HEK293 (cell line): ENCODE results near the gene NOVA2.

ENCODE experiments used
- CTCF ChIA-PET: fragments of 350-600 bp; formaldehyde crosslinking; extraction: SDS; loops from one replicate; lab custom pipeline; 2021; ENCODE audit warnings: antibody characterized with exemption; lab: Yijun Ruan, JAX
- POLR2A ChIA-PET: fragments of 300-600 bp; formaldehyde crosslinking; extraction: SDS; loops from one replicate; lab custom pipeline; 2020; ENCODE audit warnings: antibody characterized with exemption, inconsistent platforms; lab: Yijun Ruan, JAX
- H3K27ac ChIP-seq: fragments of 200-500 bp; sonication (Bioruptor generic); 2 replicates; pipeline ENCODE4 v1.5.1; 2014; ENCODE audit warnings: low read depth, low read length, control low read depth, inconsistent platforms; ENCODE audit errors: extremely low read depth
- H3K36me3 ChIP-seq, 2 experiments: fragments of 200-500 bp in 1 of 2; sonication (Bioruptor generic) in 1 of 2; 1 replicate in 1 of 2; 2 replicates in 1 of 2; pipeline ENCODE4 v1.5.1; 2014 to 2017; ENCODE audit warnings: inconsistent platforms in 2 of 2, low read length in 2 of 2; ENCODE audit not compliant: control insufficient read depth in 2 of 2, insufficient read depth in 1 of 2
- H3K4me1 ChIP-seq: fragments of 200-500 bp; sonication (Bioruptor generic); 2 replicates; pipeline ENCODE4 v1.5.1; 2014; ENCODE audit warnings: mild to moderate bottlenecking, low read length, inconsistent platforms; ENCODE audit not compliant: control insufficient read depth, insufficient read depth
- H3K4me3 ChIP-seq: 2 replicates; pipeline ENCODE4 v1.5.1; 2011; ENCODE audit warnings: low read depth, mild to moderate bottlenecking, control low read depth, low read length, moderate library complexity
- H3K9me3 ChIP-seq: fragments of 200-500 bp; sonication (Bioruptor generic); 2 replicates; pipeline ENCODE4 v1.5.1; 2014; ENCODE audit warnings: low read depth, low read length, inconsistent platforms; ENCODE audit not compliant: control insufficient read depth, insufficient read depth
- HOXD13 ChIP-seq: sonication (generic); formaldehyde crosslinking; IDR thresholded peaks from 2 replicates; pipeline ENCODE4 v1.8.0; 2022; ENCODE audit warnings: missing genetic modification reagents, borderline replicate concordance
- IKZF3 ChIP-seq: fragments of 450-650 bp; IDR thresholded peaks from 2 replicates; pipeline ENCODE4 v1.5.0; 2018; ENCODE audit warnings: missing biosample characterization, mild to moderate bottlenecking, missing genetic modification characterization, moderate library complexity
- KLF16 ChIP-seq: fragments of 450-650 bp; formaldehyde crosslinking; IDR thresholded peaks from 2 replicates; pipeline ENCODE4 v1.5.1; 2017; ENCODE audit warnings: missing biosample characterization, missing genetic modification characterization
- KLF8 ChIP-seq: fragments of 450-650 bp; formaldehyde crosslinking; IDR thresholded peaks from 2 replicates; pipeline ENCODE4 v1.5.1; 2016; ENCODE audit warnings: missing biosample characterization, missing genetic modification characterization
- KLF9 ChIP-seq: fragments of 450-650 bp; formaldehyde crosslinking; IDR thresholded peaks from 2 replicates; pipeline ENCODE4 v1.5.1; 2016; ENCODE audit warnings: missing biosample characterization, missing genetic modification characterization, low read depth
- PRDM10 ChIP-seq: fragments of 450-650 bp; formaldehyde crosslinking; IDR thresholded peaks from 2 replicates; pipeline ENCODE4 v1.5.1; 2016; ENCODE audit warnings: missing biosample characterization, missing genetic modification characterization
- SCRT1 ChIP-seq: fragments of 450-650 bp; formaldehyde crosslinking; IDR thresholded peaks from 2 replicates; pipeline ENCODE4 v1.5.1; 2016; ENCODE audit warnings: missing biosample characterization, missing genetic modification characterization, borderline replicate concordance
- SP2 ChIP-seq: fragments of 450-650 bp; formaldehyde crosslinking; IDR thresholded peaks from 2 replicates; pipeline ENCODE4 v1.5.1; 2016; ENCODE audit warnings: missing biosample characterization, missing genetic modification characterization
- WT1 ChIP-seq: fragments of 450-650 bp; formaldehyde crosslinking; IDR thresholded peaks from 2 replicates; pipeline ENCODE4 v1.5.1; 2016; ENCODE audit warnings: missing biosample characterization, missing genetic modification characterization
- ZBTB20 ChIP-seq: fragments of 450-650 bp; formaldehyde crosslinking; IDR thresholded peaks from 2 replicates; pipeline ENCODE4 v1.5.1; 2016; ENCODE audit warnings: missing biosample characterization, missing genetic modification characterization
- ZBTB48 ChIP-seq: fragments of 450-650 bp; formaldehyde crosslinking; IDR thresholded peaks from 2 replicates; pipeline ENCODE4 v1.5.1; 2016; ENCODE audit warnings: missing biosample characterization, missing genetic modification characterization
- ZBTB49 ChIP-seq: fragments of 450-650 bp; formaldehyde crosslinking; IDR thresholded peaks from 2 replicates; pipeline ENCODE4 v1.5.1; 2016; ENCODE audit warnings: missing biosample characterization, missing genetic modification characterization, low read depth
- ZEB2 ChIP-seq: fragments of 450-650 bp; formaldehyde crosslinking; IDR thresholded peaks from 2 replicates; pipeline ENCODE4 v1.5.1; 2016; ENCODE audit warnings: missing biosample characterization, missing genetic modification characterization
- ZFP3 ChIP-seq: fragments of 450-650 bp; formaldehyde crosslinking; IDR thresholded peaks from 2 replicates; pipeline ENCODE4 v1.5.1; 2016; ENCODE audit warnings: low read depth, missing biosample characterization, missing genetic modification characterization
- ZFP41 ChIP-seq: fragments of 450-650 bp; formaldehyde crosslinking; IDR thresholded peaks from 2 replicates; pipeline ENCODE4 v1.5.1; 2016; ENCODE audit warnings: missing biosample characterization, missing genetic modification characterization, borderline replicate concordance
- ZFP69B ChIP-seq: fragments of 450-650 bp; formaldehyde crosslinking; IDR thresholded peaks from 2 replicates; pipeline ENCODE4 v1.5.1; 2016; ENCODE audit warnings: missing biosample characterization, missing genetic modification characterization
- ZNF112 ChIP-seq: fragments of 450-650 bp; formaldehyde crosslinking; IDR thresholded peaks from 2 replicates; pipeline ENCODE4 v1.5.0; 2017; ENCODE audit warnings: missing biosample characterization, missing genetic modification characterization
- ZNF16 ChIP-seq: fragments of 450-650 bp; formaldehyde crosslinking; IDR thresholded peaks from 2 replicates; pipeline ENCODE4 v1.5.1; 2016; ENCODE audit warnings: low read depth, missing biosample characterization, missing genetic modification characterization
- ZNF221 ChIP-seq: fragments of 450-650 bp; formaldehyde crosslinking; IDR thresholded peaks from 2 replicates; pipeline ENCODE4 v1.5.1; 2017; ENCODE audit warnings: missing biosample characterization, missing genetic modification characterization, borderline replicate concordance
- ZNF24 ChIP-seq: fragments of 450-650 bp; formaldehyde crosslinking; IDR thresholded peaks from 2 replicates; pipeline ENCODE4 v1.5.1; 2016; ENCODE audit warnings: missing biosample characterization, missing genetic modification characterization
- ZNF26 ChIP-seq: fragments of 450-650 bp; formaldehyde crosslinking; IDR thresholded peaks from 2 replicates; pipeline ENCODE4 v1.5.1; 2016; ENCODE audit warnings: missing biosample characterization, missing genetic modification characterization
- ZNF324 ChIP-seq: fragments of 450-650 bp; formaldehyde crosslinking; IDR thresholded peaks from 2 replicates; pipeline ENCODE4 v1.5.1; 2016; ENCODE audit warnings: missing biosample characterization, missing genetic modification characterization
- ZNF596 ChIP-seq: fragments of 450-650 bp; IDR thresholded peaks from 2 replicates; pipeline ENCODE4 v1.5.0; 2018; ENCODE audit warnings: missing biosample characterization, mild to moderate bottlenecking, missing genetic modification characterization, moderate library complexity
- ZNF600 ChIP-seq: fragments of 450-650 bp; formaldehyde crosslinking; IDR thresholded peaks from 2 replicates; pipeline ENCODE4 v1.5.1; 2016; ENCODE audit warnings: missing biosample characterization, missing genetic modification characterization
- ZNF777 ChIP-seq: fragments of 450-650 bp; formaldehyde crosslinking; IDR thresholded peaks from 2 replicates; pipeline ENCODE4 v1.5.1; 2017; ENCODE audit warnings: missing biosample characterization, missing genetic modification characterization, borderline replicate concordance
- TF ChIP-seq, protein P1 (sequence below): fragments of 450-650 bp; formaldehyde crosslinking; IDR thresholded peaks from 2 replicates; pipeline ENCODE4 v1.5.1; 2017; ENCODE audit warnings: missing biosample characterization, mild to moderate bottlenecking, missing genetic modification characterization, moderate library complexity

The NOVA2 gene

GRCh38 chr19:45905011-45905410, 68.7 kb downstream of the NOVA2 start (continued):
- TF ChIP-seq ZBTB49: no peak
- TF ChIP-seq, all 188 proteins: peak for 0

DNA sequence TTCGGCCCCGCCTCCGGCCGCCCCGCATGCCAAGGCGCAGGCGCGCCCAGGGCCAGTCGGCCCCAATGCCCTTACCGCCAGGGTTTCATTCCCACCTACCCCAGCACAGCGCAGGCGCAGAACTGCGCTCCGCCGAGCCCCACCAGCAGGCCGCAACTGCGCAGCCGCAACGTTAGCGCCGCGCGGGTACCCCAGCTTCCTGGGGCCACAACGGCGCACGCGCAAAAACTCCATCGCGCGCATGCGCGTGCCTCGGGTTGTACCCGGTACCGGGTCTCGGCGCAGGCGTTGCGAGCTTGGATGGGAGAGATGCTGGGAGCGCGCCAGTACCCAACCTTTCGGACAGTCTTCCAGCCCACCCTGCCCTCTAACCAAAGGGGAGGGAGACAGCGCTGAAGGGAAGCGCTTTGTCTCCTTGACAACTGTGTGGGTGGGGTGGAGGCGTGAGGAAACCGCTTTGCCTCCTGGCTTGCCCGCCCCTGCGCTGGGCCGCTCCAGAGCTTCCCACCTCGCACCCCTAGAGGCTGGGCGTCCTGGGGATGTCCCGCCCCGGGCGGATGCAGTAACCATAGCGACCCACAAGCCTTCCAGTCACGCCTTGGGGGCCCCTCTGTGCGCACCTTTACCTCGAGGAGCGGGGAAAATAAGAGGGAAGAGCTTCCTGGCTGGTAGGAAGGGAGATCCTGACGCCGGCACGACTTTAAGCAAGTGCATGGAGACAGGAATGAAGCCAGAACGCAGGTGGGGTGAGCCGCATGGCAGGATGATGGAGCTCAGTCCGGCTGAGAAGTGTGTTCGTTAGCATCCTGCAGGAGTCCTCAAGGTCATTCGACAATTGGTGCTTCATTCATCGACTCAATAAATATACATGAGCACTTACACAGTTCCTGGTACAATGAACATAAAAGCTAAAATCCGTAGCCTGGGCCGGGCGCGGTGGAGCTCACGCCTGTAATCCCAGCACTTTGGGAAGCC, 70.7 kb downstream of the NOVA2 start:
- Histone ChIP-seq H3K4me3 (peak overlapping the region; percentile 75), H3K9me3 (no peaks in the 10 kb centered on the region), H3K36me3 (peaks cover 20 to 29% of the 10 kb centered on the region in 2 experiments; a peak in 2 of 3 replicates), H3K27ac (peak overlapping the region; percentile 63), H3K4me1 (peaks cover 9% of the 10 kb centered on the region; the same call in 1 of the 2 replicates)
- POLR2A ChIA-PET: interaction anchor here (0.5 to 3.4 kb wide), 24 partner anchors 8 to 811 kb away, joined by 3 to 46 read pairs (median 4); partner anchors contain the start of genes CCDC61, FBXO46, FOXA3 and IRF2BP1
- CTCF ChIA-PET: interaction anchor here (0.6 to 3.4 kb wide), 17 partner anchors 9 to 714 kb away, joined by 3 to 25 read pairs (median 4); partner anchors contain the start of genes FOXA3, IRF2BP1 and SIX5
- TF ChIP-seq ZBTB48 (0 out of 2 replicates have a peak, but pooled peaks have one; percentile 2), WT1 (no peak), KLF16 (peak; percentile 5; the same call in 1 of the 2 replicates), ZNF600 (tag by site-specific recombination) (peak; percentile 29; the same call in 1 of the 2 replicates), ZNF324 (tag by site-specific recombination) (no peak), ZNF596 (tag by site-specific recombination) (no peak), SCRT1 (tag by site-specific recombination) (no peak), ZFP41 (tag by site-specific recombination) (no peak), PRDM10 (tag by site-specific recombination) (peak; percentile 86), ZNF777 (tag by site-specific recombination) (no peak), ZBTB20 (tag by site-specific recombination) (peak; percentile 38; the same call in 1 of the 2 replicates), ZNF16 (tag by site-specific recombination) (no peak), KLF9 (tag by site-specific recombination) (peak; percentile 25; the same call in 1 of the 2 replicates), ZEB2 (tag by site-specific recombination) (peak; percentile 76), ZNF112 (tag by site-specific recombination) (no peak), KLF8 (tag by site-specific recombination) (peak; percentile 82), ZNF221 (tag by site-specific recombination) (no peak), HOXD13 (CRISPR knock-in tag) (no peak), SP2 (peak; percentile 87), ZNF24 (tag by site-specific recombination) (peak; percentile 55; the same call in 1 of the 2 replicates), IKZF3 (tag by site-specific recombination) (peak; percentile 79), ZFP69B (tag by site-specific recombination) (peak; percentile 30; the same call in 1 of the 2 replicates), ZFP3 (tag by site-specific recombination) (no peak), ZNF26 (tag by site-specific recombination) (no peak)
- TF ChIP-seq, protein P1, sequence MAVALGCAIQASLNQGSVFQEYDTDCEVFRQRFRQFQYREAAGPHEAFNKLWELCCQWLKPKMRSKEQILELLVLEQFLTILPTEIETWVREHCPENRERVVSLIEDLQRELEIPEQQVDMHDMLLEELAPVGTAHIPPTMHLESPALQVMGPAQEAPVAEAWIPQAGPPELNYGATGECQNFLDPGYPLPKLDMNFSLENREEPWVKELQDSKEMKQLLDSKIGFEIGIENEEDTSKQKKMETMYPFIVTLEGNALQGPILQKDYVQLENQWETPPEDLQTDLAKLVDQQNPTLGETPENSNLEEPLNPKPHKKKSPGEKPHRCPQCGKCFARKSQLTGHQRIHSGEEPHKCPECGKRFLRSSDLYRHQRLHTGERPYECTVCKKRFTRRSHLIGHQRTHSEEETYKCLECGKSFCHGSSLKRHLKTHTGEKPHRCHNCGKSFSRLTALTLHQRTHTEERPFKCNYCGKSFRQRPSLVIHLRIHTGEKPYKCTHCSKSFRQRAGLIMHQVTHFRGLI: peak; percentile 85; the same call in 1 of the 2 replicates
